ENCODE results near the gene ARL5B. TPM values are rescaled to one million over a fixed set of nuclear protein-coding genes. Genes with fewer than 3 reads are reported as not detected.
"Not testable (repeated sequence)": the region's sequence is repeated elsewhere in the genome, so short reads cannot be mapped to it uniquely, and the experiment has no call there.

Gene ARL5B
- total RNA-seq, 1 experiment from 2014 or later: 12.2 TPM

- ChIA-PET CTCF (no interaction called here), POLR2A (no interaction called here)
- no peaks in the 10 kb centered on the region for H3K27me3 ChIP-seq (ENCODE audit: control insufficient read depth, insufficient read depth, low read length)
- TF ChIP-seq REST (IDR thresholded peaks at IDR 0.05; ENCODE audit: insufficient read depth in 1 of 2, low read depth in 2 of 2, low read length in 1 of 2) (no peak), SIN3A (IDR thresholded peaks at IDR 0.05; ENCODE audit: borderline replicate concordance, insufficient read depth, low read depth, low read length) (no peak), POLR2AphosphoS5 (IDR thresholded peaks at IDR 0.05; ENCODE audit: low read depth, low read length) (no peak), TCF7L2 (IDR thresholded peaks at IDR 0.05; ENCODE audit: low read depth, low read length) (no peak), CTCF (IDR thresholded peaks at IDR 0.05) (no peak)
- intact Hi-C loops (cut with micrococcal nuclease; ENCODE audit: unreplicated experiment) (no loop called here), in situ Hi-C loops (cut with HindIII; ENCODE audit: low pct_unique_long_range_greater_than_20kb, low sequenced_read_pairs) (no loop called here)
- H3K27ac ChIP-seq (ENCODE audit: low read length): no peak overlapping the region
- no peak overlapping the region for H3K4me3 ChIP-seq (ENCODE audit: low read depth in 2 of 2, low read length in 2 of 2)
- H3K36me3 ChIP-seq (ENCODE audit: control insufficient read depth, insufficient read depth, low read length): no peaks in the 10 kb centered on the region
- ATAC-seq: no peak
- no peak for DNase-seq (ENCODE audit: low read depth, low spot score)
- no peaks in the 10 kb centered on the region for H3K9me3 ChIP-seq (ENCODE audit: control insufficient read depth, insufficient read depth, low read depth, low read length)
- H3K4me1 ChIP-seq (ENCODE audit: control insufficient read depth, insufficient read depth, low read length): no peaks in the 10 kb centered on the region
- no TSS peak for BruUV-seq (replicated peaks)
Observed at GRCh38 chr10:18620856-18621255, 38.4 kb upstream of the ARL5B start.

GRCh38 chr10:18623671-18624070 is 35.6 kb upstream of the ARL5B start:
- H3K4me3 ChIP-seq (ENCODE audit: low read depth in 2 of 2, low read length in 2 of 2); in situ Hi-C loops (cut with HindIII; ENCODE audit: low pct_unique_long_range_greater_than_20kb, low sequenced_read_pairs); BruUV-seq (replicated peaks); CTCF ChIA-PET; H3K9me3 ChIP-seq (ENCODE audit: control insufficient read depth, insufficient read depth, low read depth, low read length); intact Hi-C loops (cut with micrococcal nuclease; ENCODE audit: unreplicated experiment); H3K36me3 ChIP-seq (ENCODE audit: control insufficient read depth, insufficient read depth, low read length); ATAC-seq; H3K27ac ChIP-seq (ENCODE audit: low read length); POLR2A ChIA-PET; DNase-seq (ENCODE audit: low read depth, low spot score); H3K27me3 ChIP-seq (ENCODE audit: control insufficient read depth, insufficient read depth, low read length); H3K4me1 ChIP-seq (ENCODE audit: control insufficient read depth, insufficient read depth, low read length): not testable (repeated sequence)

- intact Hi-C loops (cut with micrococcal nuclease; ENCODE audit: unreplicated experiment) (no loop called here), in situ Hi-C loops (cut with HindIII; ENCODE audit: low pct_unique_long_range_greater_than_20kb, low sequenced_read_pairs) (no loop called here)
- ATAC-seq (no peak), DNase-seq (ENCODE audit: low read depth, low spot score) (no peak)
- TF ChIP-seq CTCF (IDR thresholded peaks at IDR 0.05): no peak
- TF ChIP-seq TCF7L2 (IDR thresholded peaks at IDR 0.05; ENCODE audit: low read depth, low read length): no peak
- no peak for TF ChIP-seq REST (IDR thresholded peaks at IDR 0.05; ENCODE audit: insufficient read depth in 1 of 2, low read depth in 2 of 2, low read length in 1 of 2)
- no peak for TF ChIP-seq POLR2AphosphoS5 (IDR thresholded peaks at IDR 0.05; ENCODE audit: low read depth, low read length)
- no peak for TF ChIP-seq SIN3A (IDR thresholded peaks at IDR 0.05; ENCODE audit: borderline replicate concordance, insufficient read depth, low read depth, low read length)
- Histone ChIP-seq H3K27ac (ENCODE audit: low read length) (no peak overlapping the region), H3K36me3 (ENCODE audit: control insufficient read depth, insufficient read depth, low read length) (no peaks in the 10 kb centered on the region), H3K27me3 (ENCODE audit: control insufficient read depth, insufficient read depth, low read length) (no peaks in the 10 kb centered on the region), H3K9me3 (ENCODE audit: control insufficient read depth, insufficient read depth, low read depth, low read length) (no peaks in the 10 kb centered on the region), H3K4me1 (ENCODE audit: control insufficient read depth, insufficient read depth, low read length) (no peaks in the 10 kb centered on the region), H3K4me3 (ENCODE audit: low read depth in 2 of 2, low read length in 2 of 2) (no peak overlapping the region)
- POLR2A ChIA-PET: interaction anchor here (0.6 kb wide), 1 partner anchor 247 kb away, joined by 3 read pairs; no protein-coding TSS in a partner anchor
- CTCF ChIA-PET: no interaction called here
- BruUV-seq (replicated peaks): no TSS peak
Observed at GRCh38 chr10:18625886-18626285, 33.3 kb upstream of the ARL5B start.
